ENCODE data around the gene BCL2.
A peak's percentile ranks its signal among the peaks of the same experiment; 100 is the strongest.
"Not testable (repeated sequence)": the region's sequence is repeated elsewhere in the genome, so short reads cannot be mapped to it uniquely, and the experiment has no call there.

The BCL2 gene

DNA sequence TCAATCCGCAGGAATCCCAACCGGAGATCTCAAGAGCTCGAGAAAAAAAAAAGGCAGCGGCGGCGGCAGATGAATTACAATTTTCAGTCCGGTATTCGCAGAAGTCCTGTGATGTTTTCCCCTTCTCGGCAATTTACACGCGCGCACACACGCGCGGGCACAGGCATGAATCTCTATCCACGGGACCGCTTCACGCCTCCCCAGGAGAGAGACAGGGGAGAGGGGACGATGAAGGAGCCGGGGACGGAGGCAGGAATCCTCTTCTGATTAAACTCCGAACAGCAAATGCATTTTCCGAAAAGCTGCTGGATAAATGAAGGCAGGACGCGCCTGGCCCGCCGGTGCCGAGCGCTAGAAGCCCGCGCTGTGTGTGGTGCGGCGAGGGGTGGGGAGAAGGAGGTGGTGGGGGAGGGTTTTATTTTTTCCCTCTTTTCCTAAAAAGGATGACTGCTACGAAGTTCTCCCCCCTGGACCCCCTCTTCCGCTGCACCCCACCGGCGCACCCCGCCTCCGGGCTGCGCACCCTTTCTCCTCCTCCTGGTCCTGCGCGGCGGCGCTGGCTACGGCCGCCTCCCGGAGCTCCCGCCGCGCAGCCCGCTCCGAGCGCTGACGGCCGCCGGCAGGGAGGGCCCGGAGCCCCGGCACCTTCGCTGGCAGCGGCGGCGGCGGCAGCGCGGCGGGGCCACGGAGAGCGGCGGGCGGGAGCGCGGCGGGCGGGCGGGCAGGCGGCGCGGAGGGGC lies at the start of gene BCL2:
TSS of gene BCL2 (minus strand) at position 387 of the 740 bp plus-strand sequence.
- no peak for DNase-seq (ENCODE audit: low read depth in 2 of 2)

DNA sequence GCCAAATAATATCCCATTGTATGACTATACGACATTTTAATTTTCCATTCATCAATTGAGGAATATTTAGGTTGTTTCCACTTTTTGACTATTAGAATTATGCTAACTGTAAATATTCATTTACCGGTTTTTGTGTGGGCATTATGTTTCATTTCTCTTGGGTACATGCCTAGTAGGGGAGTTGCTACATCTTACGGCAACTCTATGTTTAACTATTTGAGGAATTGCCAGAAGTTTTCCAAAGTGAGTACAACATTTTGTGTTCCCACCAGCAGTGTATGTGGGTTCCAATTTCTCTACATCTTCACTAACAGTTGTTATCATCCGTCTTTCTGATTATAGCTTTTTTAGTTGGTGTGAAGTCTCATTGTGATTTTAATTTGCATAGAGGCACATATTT lies 49.0 kb upstream of the BCL2 start:
- DNase-seq (ENCODE audit: low read depth in 2 of 2), result no peak

DNA sequence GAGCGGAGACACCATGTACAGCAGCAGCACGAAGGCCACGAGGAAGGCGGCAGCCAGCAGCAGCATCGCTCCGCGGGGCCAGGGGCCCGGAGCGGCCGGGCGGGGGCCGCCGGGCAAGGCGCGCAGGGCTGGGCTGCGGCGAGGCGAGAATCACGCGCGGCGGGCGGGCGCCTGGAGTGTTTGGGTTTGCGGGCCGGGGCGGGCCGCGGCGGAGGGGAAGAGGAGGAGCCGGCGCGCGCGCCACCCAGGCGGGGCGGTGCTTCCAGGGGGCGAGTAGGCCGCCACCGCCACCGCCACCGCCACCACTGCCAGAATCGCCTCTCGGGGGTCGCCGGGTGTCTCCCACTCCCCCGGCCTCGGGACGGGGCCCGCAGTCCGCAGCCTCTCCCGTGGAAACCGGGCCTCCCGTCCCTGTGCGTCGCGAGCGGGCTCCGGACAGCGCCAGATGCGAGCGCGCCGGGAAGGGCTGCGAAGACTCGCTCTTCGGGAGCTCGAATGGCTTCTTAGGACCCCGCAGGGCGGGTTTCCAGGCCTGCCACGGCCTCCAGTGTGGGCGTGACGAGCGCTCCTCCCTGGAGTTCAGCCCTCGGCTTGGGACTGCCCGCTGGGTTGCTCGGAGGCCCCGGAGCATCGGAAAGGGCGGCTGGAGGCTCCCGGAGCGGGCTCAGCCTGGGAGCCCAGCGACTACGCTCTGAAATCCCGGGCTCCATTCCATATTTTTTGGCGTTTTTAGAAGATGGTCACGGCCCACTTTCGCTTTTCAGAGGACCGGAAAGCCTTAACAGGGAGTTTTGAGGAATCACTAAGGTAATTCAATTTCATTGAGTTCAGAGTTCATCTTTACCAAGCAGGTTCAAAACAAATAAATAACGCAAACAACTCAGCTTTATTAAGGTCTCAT lies 47.7 kb upstream of the BCL2 start, which contains the start of gene KDSR:
TSS of gene KDSR (minus strand) at position 154 of the 901 bp plus-strand sequence. CDS start at position 66, 88 bp downstream.
- peak; percentile 74 to 76 for DNase-seq (ENCODE audit: low read depth in 2 of 2)

DNA sequence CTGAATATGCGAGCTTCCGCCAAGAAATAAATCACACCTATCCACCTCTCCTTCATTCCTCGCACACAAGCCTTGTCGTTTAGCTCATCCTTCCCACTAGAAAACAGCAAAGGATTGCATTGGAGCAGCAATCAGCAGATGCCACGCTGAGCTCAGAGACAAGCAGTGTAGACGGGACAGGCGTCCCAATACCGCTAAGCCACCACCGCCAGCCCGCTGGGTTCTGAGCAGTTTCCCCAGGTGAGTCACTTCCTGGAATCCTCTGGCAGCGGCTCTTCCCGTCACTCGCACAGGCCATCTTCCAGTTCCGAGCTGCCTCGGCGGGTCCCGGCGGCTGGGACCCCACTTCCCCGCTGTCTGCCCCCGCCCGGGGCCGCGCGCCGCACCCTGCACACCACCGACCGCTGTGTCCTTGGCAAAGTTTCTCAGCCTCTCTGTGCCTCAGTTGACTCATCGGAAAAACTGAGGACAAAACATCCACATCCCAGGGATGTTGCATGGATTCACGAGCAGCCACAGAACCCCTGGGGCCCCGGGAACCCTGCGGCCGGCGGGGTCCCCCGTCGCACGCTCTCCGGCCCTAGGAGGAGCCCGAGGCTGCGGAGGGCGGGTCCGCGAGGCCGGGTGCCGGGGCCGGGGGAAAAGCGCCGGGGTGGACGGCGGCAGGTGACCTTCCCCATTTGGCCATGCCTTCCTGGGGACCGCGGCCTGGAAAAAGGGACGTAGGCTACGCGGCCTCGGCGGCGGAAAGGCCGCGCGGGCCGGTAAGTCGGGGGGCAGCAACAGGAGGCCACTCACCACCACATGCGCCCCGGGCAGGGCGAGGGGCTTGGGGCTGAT lies 46.9 kb upstream of the BCL2 start:
- peak; percentile 63 to 66 for DNase-seq (ENCODE audit: low read depth in 2 of 2)

DNA sequence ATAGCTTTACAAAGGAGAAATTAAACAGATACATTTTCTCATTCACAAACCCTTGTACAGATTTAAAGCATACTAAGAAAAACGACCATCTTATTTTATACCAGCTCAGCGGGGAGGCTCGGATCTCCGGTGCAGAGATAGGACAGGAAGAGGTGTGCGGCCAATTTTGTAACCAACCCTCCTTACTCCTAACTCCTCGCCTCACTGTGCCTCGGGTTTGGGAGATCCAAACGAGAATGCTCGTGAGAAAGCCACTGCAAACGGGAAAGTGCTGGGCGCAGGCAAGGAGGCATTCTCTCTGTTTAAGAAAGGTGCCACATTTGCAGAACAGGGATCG lies 46.3 kb upstream of the BCL2 start:
- DNase-seq (ENCODE audit: low read depth in 2 of 2), result no peak

DNA sequence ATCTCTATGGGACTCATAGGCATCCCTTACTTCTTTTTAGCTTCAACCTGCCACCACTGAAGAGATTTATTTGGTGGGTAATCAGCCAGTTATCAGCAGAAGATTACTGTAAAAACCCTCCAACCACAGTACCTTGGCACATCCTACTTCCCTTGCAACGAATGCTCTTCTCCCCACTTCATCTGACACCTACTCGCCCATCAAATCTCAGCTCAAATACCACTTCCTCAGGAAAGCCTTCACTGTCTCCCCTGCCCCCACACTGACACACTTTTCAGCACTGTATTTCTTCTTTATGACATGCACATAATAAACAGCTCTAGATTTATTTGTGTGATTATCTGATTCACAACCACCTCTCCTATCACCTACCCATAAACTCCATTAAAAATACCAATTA lies 44.4 kb upstream of the BCL2 start:
- DNase-seq (ENCODE audit: low read depth in 2 of 2), result no peak

DNA sequence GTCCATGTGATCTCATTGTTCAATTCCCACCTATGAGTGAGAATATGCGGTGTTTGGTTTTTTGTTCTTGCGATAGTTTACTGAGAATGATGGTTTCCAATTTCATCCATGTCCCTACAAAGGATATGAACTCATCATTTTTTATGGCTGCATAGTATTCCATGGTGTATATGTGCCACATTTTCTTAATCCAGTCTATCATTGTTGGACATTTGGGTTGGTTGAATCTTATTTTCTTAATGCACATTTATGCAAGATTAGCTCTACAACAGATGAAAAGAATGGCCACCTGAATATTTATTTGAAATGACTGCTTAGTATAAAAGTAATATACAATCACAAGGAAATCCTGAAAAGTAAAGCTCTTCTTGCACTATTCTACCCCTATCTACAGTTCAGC lies 43.9 kb upstream of the BCL2 start:
- DNase-seq (ENCODE audit: low read depth in 2 of 2), result not testable (repeated sequence)

DNA sequence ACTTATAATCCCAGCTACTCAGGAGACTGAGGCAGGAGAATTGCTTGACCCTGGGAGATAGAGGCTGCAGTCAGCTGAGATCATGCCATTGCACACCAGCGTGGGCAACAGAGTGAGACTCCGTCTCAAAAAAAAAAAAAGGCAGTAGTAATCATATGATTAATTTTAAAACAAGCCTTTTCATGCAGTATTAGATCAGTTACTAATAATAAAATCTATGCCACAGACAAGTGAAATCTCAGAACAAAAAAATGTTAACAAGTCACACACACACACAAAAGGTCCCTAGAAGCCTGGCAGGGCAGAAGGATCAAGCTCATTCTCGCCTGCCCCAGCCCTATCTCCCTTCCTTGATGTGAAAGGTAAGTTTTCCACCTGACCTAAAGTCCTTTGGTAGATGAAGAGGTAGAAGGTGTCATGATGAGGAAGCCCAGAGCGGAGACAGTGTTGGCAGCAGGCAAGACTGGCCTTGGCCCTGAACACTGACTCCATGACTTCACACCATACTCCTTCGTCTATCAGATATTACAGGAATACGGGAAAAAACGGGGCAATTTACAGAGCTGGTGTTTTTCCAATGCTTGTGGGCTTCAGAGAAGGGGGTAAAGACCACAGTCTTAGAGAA lies 36.8 kb upstream of the BCL2 start:
- no peak for DNase-seq (ENCODE audit: low read depth in 2 of 2)

DNA sequence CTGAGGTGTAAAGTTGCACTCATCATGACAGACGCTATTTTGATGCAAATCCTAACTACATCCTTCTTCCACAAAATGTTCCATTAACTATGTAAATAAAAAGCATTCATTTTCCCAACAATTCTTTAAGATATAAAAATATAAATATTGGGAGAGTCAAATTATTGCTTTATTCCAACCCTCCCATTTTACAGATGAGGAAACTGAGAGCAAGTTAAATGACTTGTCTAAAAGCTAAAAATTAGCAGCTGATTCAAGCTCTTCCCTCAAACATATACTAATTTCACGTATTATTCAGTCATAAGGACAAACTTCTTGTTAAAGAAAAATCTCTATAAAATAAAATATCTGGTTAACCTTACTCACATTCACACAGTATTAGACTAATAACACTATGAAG lies 30.7 kb upstream of the BCL2 start:
- no peak for DNase-seq (ENCODE audit: low read depth in 2 of 2)

DNA sequence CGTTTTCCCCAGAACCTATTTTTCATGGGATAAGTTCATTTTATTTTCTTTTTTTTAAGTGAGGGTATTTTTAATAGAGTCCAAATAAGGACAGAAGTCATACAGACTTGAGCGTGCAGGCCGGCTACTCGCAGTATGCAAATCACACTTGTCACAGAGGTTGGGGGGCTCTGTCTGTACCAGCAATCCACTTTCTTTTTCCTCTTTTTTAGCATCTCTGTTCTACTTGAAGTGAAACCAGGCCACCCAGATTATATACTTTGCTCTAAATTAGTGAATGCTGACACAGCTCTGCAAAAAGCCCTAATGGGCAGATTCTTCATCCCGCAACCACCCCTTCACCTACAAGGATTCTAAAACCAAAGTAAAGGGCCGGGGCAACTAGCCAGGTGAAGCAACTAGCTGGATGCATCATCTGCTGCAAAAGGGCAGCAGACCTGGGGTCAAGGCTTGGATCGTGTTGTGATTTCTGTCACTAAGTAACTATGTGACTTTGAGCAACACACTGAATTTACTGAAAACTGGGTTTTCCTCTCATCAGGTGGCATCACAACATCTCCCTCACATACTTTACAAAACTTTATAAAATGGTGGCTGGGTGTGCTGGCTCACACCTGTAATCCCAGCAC lies 29.1 kb upstream of the BCL2 start:
- DNase-seq (ENCODE audit: low read depth in 2 of 2), result no peak

DNA sequence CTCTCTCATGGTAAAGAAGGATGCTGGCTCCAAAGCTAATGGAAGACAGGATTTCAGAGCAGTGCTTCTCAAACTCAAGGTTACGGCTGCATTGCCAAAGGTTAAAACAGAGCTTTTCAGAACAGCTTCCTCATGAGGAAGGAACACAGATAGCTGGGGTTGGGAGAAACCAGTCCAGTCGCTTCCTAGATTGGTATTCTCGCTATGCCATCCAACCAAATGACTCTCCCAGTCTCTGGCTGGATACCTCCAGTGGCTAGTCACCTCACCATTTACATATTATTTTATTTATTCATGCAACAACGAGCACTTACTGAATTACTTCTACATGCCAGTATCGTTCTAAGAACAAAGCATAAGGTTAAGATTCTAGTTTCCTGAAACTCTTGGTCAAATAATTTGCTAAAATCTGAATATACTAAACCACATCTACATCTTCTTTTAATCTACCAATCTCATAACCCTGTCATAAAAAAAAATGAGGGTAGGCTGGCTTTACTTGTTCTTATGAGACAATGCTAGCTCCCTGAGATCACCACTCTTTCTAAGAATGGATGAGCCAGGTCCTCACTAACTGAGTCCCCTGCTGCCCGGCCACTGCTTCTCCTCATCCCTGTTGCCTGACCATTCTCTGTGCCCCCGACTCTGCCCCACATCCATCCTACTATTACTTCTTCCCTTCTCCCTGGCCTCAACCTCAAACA lies 27.1 kb upstream of the BCL2 start:
- DNase-seq (ENCODE audit: low read depth in 2 of 2), result no peak

DNA sequence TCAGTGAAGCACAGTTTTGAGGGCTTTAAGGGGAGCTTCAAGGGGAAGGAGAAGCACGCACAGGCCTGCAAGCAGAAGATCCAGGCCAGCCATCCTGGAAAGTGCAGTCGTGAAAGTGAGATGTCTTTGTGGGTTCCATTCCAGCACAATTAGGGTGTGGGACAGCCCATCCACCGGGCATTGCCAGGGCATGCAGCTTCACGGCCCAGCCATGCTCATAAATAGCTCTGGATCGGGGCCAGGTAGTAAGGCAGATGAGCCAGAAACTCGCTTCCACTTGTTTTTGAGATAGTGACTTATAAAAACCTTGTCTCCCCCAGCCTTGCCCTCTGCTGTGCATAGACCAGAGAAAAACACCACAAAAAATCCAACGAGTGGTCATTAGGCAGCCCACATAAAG lies 26.5 kb upstream of the BCL2 start:
- no peak for DNase-seq (ENCODE audit: low read depth in 2 of 2)

DNA sequence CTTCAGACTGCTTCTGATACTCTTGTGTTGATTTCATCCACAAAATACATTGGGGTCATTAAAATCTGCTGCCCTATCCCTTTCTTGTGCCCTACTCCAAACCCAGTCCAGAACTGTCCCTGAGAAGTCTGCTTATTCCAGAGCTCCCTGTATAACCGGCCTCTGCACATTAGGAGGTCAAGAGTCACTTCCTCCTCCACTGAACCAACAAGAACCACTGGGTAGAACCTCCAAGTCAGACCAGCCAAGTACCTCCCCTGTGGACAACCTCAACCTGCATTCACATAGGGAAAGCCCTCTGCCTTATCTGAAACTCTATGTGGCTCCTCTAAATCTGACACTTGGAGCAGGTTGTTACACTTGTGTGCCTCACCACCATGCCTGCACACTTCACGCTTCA lies 25.3 kb upstream of the BCL2 start:
- DNase-seq (ENCODE audit: low read depth in 2 of 2), result no peak

DNA sequence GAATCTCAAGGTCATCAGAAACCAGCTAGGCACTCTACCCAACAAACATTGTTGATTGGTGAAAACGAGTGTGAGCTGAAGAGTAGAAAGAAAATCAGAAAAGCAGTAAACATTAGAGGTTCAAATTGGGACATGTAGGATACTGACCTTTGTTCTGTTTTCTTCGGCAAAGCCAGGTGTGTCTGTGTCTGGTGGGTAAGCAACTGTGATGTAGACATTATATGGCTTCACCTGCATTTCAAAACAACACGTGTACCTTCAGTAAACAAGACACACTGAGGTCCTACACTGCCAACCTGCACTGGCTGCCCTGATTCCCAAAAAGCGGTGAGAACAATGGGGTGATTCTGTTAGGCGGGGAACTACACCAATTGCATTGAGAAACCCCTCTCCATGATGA lies 24.7 kb upstream of the BCL2 start:
- DNase-seq (ENCODE audit: low read depth in 2 of 2), result no peak

DNA sequence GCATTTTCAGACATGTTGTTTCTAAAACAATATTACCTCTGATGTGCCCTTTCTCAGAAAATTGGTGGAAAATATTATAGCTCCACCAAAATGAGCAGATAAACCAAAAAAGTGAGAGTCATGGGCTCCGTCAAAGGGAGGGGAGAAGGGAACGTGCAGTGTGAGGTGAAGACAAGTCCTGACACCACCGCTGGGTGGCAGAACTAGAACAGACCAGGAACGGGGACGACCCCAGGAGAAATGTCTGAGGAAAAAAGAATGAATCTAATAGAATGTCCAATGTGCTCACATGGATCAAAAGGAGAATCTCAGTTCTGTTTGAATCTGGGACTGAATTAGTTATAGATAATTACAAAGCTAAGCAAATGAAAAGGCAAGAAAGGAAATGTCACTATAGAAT lies 22.6 kb upstream of the BCL2 start:
- no peak for DNase-seq (ENCODE audit: low read depth in 2 of 2)

DNA sequence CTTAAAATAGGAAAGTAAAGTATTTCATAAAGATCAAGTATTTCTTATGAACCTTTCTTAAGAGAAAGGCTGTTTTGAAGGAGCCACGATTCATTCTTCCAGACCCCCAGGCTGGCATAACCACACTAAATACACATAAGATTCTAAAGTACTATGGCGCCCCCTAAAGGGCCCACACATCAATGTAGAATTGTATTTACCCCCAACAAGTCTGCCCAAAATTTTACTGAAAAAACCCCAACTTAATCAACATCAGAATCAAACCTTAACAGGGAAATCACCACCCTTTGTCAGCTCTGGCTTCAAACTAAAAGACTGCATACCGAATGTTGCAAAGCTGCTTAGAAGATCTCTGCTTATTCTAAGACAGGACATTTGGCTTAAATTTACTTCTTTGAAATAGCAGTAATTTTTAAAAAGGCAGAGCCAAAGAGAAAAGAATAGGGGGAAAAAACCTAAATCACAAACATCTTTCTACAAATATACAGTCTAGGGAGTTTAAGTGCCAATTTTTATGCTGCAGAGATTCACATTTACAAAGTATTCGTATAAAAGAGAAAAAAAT lies 20.4 kb upstream of the BCL2 start:
- no peak for DNase-seq (ENCODE audit: low read depth in 2 of 2)

DNA sequence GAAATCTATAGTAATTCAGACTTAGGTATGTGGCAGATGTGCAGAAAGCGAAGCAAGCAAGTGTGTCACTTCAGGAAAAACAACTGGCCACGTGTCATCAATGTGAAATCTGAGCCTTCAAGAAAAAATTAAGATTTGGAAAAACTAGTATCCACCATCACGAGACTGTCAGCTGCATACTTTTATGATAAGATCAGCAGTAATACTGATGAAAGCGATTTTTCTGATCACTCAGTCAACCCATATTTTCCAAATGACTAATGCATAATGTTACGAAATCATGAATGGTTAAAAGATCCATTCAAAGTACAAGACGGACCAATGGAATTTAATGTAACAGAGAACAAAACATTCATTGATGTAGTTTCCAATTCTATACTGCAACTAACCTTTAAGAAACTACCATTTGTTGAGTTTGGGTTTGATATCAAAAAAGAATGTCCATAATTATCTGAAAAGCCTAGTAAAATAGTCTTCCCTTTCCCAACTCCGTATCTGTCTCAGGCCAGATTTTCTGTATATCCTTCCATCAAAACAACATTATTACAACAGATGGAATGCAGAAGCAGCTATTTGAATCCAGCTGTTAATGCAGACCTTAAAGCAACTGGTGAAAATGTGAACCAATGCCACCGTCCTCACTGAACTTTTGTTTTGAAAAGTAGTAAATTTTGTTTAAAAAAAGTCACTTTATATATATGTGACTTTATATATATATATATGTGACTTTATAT lies 17.0 kb upstream of the BCL2 start:
- DNase-seq (ENCODE audit: low read depth in 2 of 2), result no peak

DNA sequence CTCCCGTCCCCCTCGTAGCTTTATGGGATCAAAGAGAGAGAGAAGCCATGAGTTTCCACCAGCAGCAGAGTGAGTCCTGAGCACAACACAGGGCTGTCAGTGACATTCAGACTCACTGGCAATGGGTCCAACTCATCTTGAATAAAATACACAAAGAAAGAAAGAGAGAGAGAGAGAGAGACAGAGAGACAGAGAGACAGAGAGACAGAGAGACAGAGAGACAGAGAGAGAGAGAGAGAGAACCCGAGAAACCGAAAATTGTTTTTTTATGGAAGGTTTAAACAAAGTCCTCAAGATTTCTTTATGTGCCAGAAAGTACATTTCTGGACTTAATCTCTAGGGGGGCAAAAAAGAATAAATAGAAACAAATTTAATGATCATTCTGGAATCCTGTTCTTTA lies 11.5 kb upstream of the BCL2 start:
- DNase-seq (ENCODE audit: low read depth in 2 of 2), result no peak

DNA sequence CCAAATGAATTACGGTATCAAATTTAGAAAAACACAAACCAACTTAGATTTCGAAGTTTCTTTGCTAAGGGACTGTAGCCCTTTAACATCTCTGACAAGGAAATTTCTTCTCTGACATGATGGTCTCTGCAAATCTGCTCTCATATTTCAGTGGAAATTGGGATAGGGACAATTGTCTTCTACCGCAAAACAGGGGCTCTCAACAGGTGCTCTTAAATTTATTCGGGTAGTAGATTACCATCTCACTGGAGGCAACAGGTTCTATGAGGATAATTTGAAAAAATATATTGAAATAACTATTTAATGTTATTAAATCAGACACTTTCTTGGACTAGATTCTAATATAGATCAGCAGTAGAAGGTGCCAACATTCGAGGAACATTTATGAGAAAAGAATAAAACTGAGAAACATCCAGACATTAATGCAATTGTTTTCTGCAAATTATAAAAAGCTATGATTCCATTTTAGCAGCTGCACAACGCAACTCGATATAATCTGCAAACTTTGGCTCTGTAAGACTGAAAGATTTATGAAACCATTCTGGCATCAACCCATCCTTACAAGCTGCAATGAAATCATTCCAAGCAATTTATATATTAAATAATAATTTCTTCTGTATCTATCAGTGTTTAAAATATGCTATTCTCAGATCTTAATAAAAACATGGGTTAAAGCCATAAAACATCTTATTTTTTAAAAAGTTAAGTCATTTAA lies 10.0 kb upstream of the BCL2 start:
- no peak for DNase-seq (ENCODE audit: low read depth in 2 of 2)
